ENCODE measurements around the gene TBCD.

DNA sequence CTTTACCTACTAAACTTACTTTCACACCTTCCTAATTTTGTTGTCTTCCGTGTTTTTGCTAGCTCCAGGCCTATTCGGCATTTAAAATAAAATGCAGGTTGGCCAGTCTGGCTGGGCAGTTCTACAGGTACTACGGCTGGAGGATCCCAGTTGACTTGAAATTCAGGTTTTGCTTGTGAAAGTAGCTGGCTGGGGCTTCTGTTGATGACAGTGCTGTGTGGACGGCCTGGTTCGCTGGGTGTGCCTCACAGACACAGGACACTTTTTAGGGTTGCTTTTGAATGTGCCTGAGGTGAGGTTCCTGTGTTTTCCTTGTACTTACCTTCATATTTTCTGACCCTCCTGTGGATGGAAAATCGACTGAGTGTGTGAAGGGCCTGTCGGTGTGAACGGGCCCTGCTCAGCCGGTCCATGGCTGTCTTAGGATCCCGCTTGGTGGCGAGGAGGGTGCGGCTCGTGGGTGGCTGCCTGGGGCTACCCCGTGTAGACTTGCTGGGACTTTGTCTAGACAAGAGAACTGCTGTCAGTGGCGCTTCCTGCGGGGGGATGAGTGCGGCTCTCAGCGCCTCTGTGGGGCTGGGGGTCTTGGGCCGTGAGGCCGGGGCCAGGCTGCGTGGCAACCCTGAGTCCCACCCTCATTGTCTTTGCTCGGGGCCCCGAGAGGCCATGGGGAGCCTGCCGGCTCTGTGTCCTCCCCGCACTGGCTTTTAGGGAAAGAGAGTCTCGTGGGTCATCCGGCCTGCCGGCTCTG lies 106.7 kb downstream of the TBCD start:
- TF ChIP-seq, protein P1, sequence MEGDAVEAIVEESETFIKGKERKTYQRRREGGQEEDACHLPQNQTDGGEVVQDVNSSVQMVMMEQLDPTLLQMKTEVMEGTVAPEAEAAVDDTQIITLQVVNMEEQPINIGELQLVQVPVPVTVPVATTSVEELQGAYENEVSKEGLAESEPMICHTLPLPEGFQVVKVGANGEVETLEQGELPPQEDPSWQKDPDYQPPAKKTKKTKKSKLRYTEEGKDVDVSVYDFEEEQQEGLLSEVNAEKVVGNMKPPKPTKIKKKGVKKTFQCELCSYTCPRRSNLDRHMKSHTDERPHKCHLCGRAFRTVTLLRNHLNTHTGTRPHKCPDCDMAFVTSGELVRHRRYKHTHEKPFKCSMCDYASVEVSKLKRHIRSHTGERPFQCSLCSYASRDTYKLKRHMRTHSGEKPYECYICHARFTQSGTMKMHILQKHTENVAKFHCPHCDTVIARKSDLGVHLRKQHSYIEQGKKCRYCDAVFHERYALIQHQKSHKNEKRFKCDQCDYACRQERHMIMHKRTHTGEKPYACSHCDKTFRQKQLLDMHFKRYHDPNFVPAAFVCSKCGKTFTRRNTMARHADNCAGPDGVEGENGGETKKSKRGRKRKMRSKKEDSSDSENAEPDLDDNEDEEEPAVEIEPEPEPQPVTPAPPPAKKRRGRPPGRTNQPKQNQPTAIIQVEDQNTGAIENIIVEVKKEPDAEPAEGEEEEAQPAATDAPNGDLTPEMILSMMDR (IDR thresholded peaks at IDR 0.05; ENCODE audit: low read length) = no peak
- no peak for TF ChIP-seq EZH2 (optimal IDR thresholded peaks at IDR 0.05; ENCODE audit: low read depth, low read length)
- TF ChIP-seq EZH2phosphoT487 (IDR thresholded peaks at IDR 0.05; ENCODE audit: low read length) = no peak
